ENCODE data around the gene GAS6.

Gene GAS6

GRCh38 chr13:113888701-113889330, 24.9 kb upstream of the GAS6 start:
- no peak for DNase-seq (ENCODE audit: low read depth)
- H3K4me3 ChIP-seq (replicated peaks; ENCODE audit: low read depth, low read length) = no peak overlapping the region
- TF ChIP-seq CTCF (IDR thresholded peaks at IDR 0.05; ENCODE audit: low read length, missing control alignments) = no peak

- no peak for DNase-seq (ENCODE audit: low read depth)
- TF ChIP-seq CTCF (IDR thresholded peaks at IDR 0.05; ENCODE audit: low read length, missing control alignments) = no peak
- no peak overlapping the region for H3K4me3 ChIP-seq (replicated peaks; ENCODE audit: low read depth, low read length)
Observed at GRCh38 chr13:113887700-113888201, 23.9 kb upstream of the GAS6 start.

GRCh38 chr13:113886561-113887112, 22.8 kb upstream of the GAS6 start:
- H3K4me3 ChIP-seq (replicated peaks; ENCODE audit: low read depth, low read length) = no peak overlapping the region

GRCh38 chr13:113884821-113885220, 20.9 kb upstream of the GAS6 start:
- DNase-seq (ENCODE audit: low read depth) = no peak
- H3K4me3 ChIP-seq (replicated peaks; ENCODE audit: low read depth, low read length) = no peak overlapping the region
- TF ChIP-seq CTCF (IDR thresholded peaks at IDR 0.05; ENCODE audit: low read length, missing control alignments) = no peak

More at GRCh38 chr13:113886561-113887112, 22.8 kb upstream of the GAS6 start:
- no peak for DNase-seq (ENCODE audit: low read depth)
- TF ChIP-seq CTCF (IDR thresholded peaks at IDR 0.05; ENCODE audit: low read length, missing control alignments) = no peak

GRCh38 chr13:113883921-113884804, 20.3 kb upstream of the GAS6 start:
- no peak for TF ChIP-seq CTCF (IDR thresholded peaks at IDR 0.05; ENCODE audit: low read length, missing control alignments)
- H3K4me3 ChIP-seq (replicated peaks; ENCODE audit: low read depth, low read length) = no peak overlapping the region
- no peak for DNase-seq (ENCODE audit: low read depth)

GRCh38 chr13:113883314-113883811, 19.5 kb upstream of the GAS6 start:
- DNase-seq (ENCODE audit: low read depth) = no peak
- no peak overlapping the region for H3K4me3 ChIP-seq (replicated peaks; ENCODE audit: low read depth, low read length)
- no peak for TF ChIP-seq CTCF (IDR thresholded peaks at IDR 0.05; ENCODE audit: low read length, missing control alignments)

Data from fibroblast of pulmonary artery (primary cell).